KMS-11 (cell line): Measurements from ENCODE around the gene TTC21A.
A peak's percentile ranks its signal among the peaks of the same experiment; 100 is the strongest.
"Not testable (repeated sequence)": the region's sequence is repeated elsewhere in the genome, so short reads cannot be mapped to it uniquely, and the experiment has no call there.

Experiments used
- H2AFZ ChIP-seq: fragments of 200-600 bp; sonication (generic); 2 replicates; pipeline ENCODE4 v1.6.1; 2016; ENCODE audit warnings: antibody characterized with exemption, mixed run types, low read depth
- H3K27ac ChIP-seq: fragments of 200-600 bp; sonication (generic); 2 replicates; pipeline ENCODE4 v1.6.1; 2016; ENCODE audit warnings: mild to moderate bottlenecking, mixed run types
- H3K27me3 ChIP-seq: fragments of 200-600 bp; sonication (generic); 2 replicates; pipeline ENCODE4 v1.6.1; 2017; ENCODE audit warnings: mild to moderate bottlenecking, low read depth, mixed run types, moderate library complexity; ENCODE audit not compliant: insufficient read depth
- H3K36me3 ChIP-seq: fragments of 200-600 bp; sonication (generic); 2 replicates; pipeline ENCODE4 v1.6.1; 2017; ENCODE audit warnings: mild to moderate bottlenecking, mixed run types; ENCODE audit not compliant: insufficient read depth
- H3K4me1 ChIP-seq: fragments of 200-600 bp; sonication (generic); 2 replicates; pipeline ENCODE4 v1.6.1; 2016; ENCODE audit warnings: mild to moderate bottlenecking, low read depth, mixed run types; ENCODE audit not compliant: poor library complexity, severe bottlenecking
- H3K4me2 ChIP-seq: fragments of 200-600 bp; sonication (generic); 2 replicates; pipeline ENCODE4 v1.7.0; 2016; ENCODE audit warnings: mild to moderate bottlenecking, mixed run types
- H3K4me3 ChIP-seq: fragments of 200-600 bp; sonication (generic); IDR thresholded peaks from 2 replicates; pipeline ENCODE4 v1.6.1; 2017; ENCODE audit warnings: low read depth, low read length, mixed read lengths; ENCODE audit not compliant: insufficient read depth
- H3K79me2 ChIP-seq: fragments of 200-600 bp; sonication (generic); 2 replicates; pipeline ENCODE4 v1.6.1; 2016; ENCODE audit warnings: low read depth, mixed run types; ENCODE audit not compliant: insufficient read depth
- H3K9ac ChIP-seq: fragments of 200-600 bp; sonication (generic); 2 replicates; pipeline ENCODE4 v1.6.1; 2016; ENCODE audit warnings: mild to moderate bottlenecking, mixed run types
- H4K20me1 ChIP-seq: fragments of 200-600 bp; sonication (generic); 2 replicates; pipeline ENCODE4 v1.6.1; 2016; ENCODE audit warnings: mild to moderate bottlenecking, mixed run types; ENCODE audit not compliant: insufficient read depth
- TF ChIP-seq, protein P1 (sequence below): fragments of 200-600 bp; sonication (generic); conservative IDR thresholded peaks from 2 replicates; pipeline ENCODE4 v1.6.1; 2017; ENCODE audit warnings: low read depth, mild to moderate bottlenecking, antibody characterized with exemption, low read length, moderate library complexity, mixed read lengths

TTC21A gene, protein sequence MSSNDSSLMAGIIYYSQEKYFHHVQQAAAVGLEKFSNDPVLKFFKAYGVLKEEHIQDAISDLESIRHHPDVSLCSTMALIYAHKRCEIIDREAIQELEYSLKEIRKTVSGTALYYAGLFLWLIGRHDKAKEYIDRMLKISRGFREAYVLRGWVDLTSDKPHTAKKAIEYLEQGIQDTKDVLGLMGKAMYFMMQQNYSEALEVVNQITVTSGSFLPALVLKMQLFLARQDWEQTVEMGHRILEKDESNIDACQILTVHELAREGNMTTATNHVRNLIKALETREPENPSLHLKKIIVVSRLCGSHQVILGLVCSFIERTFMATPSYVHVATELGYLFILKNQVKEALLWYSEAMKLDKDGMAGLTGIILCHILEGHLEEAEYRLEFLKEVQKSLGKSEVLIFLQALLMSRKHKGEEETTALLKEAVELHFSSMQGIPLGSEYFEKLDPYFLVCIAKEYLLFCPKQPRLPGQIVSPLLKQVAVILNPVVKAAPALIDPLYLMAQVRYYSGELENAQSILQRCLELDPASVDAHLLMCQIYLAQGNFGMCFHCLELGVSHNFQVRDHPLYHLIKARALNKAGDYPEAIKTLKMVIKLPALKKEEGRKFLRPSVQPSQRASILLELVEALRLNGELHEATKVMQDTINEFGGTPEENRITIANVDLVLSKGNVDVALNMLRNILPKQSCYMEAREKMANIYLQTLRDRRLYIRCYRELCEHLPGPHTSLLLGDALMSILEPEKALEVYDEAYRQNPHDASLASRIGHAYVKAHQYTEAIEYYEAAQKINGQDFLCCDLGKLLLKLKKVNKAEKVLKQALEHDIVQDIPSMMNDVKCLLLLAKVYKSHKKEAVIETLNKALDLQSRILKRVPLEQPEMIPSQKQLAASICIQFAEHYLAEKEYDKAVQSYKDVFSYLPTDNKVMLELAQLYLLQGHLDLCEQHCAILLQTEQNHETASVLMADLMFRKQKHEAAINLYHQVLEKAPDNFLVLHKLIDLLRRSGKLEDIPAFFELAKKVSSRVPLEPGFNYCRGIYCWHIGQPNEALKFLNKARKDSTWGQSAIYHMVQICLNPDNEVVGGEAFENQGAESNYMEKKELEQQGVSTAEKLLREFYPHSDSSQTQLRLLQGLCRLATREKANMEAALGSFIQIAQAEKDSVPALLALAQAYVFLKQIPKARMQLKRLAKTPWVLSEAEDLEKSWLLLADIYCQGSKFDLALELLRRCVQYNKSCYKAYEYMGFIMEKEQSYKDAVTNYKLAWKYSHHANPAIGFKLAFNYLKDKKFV (N-terminal part only)

DNA sequence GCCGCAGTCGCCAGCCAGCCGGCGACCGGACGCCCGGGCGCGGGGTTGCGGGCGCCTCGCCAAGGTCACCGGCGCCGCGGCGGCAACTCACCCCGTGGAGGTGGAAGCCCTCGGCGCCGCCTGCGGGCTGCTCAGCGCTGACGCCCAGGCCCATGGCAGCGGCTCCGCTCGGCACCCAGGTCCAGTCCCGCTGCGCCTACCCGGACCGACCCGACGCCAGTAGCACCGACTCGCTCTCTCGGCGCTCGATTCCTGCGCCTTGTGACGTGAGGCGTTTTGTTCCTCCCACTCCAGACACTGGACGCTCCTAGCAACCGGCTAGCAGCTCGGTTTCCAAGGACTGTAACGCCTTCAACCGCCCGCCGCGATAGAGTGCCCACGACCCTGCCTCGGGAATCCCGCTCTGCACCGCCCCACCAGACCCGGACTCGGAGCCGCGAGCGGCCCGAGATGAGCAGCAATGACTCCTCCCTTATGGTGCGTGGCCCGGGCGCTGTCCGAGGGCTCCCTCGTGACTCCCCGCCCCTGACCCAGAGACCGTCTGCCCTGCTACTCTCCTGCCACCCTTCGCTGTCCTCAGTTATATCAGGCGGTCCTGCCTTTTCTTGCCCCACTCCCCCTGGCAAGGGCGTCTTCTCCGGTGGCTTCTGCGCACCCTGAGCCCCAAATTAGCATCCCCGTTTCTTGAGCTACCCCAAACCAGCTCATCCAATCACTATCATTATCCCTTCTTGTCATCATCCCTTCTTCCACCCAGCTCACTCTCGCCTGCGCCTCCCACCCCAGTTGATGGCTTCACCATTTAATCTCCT is at the start of gene TTC21A, which contains the start of gene GORASP1:
TSS of gene TTC21A (plus strand) at position 293 of the 812 bp plus-strand sequence. CDS start at position 451, 158 bp downstream.
TSS of gene GORASP1 (minus strand) at position 240 of the 812 bp plus-strand sequence. CDS start at position 154, 86 bp downstream.
- Histone ChIP-seq H2AFZ (peak within 1 kb of the TSS; percentile 83), H3K27ac (peak within 1 kb of the TSS; percentile 48; the same call in 1 of the 2 replicates), H3K9ac (peak within 1 kb of the TSS; percentile 64), H3K4me3 (no peak within 1 kb of the TSS), H3K4me2 (peak within 1 kb of the TSS; percentile 96), H3K27me3 (no peaks in the 10 kb centered on the region), H3K79me2 (no peaks in the 10 kb centered on the region), H4K20me1 (no peaks in the 10 kb centered on the region), H3K4me1 (peaks cover 25% of the 10 kb centered on the region), H3K36me3 (no peaks in the 10 kb centered on the region)
- TF ChIP-seq, protein P1, sequence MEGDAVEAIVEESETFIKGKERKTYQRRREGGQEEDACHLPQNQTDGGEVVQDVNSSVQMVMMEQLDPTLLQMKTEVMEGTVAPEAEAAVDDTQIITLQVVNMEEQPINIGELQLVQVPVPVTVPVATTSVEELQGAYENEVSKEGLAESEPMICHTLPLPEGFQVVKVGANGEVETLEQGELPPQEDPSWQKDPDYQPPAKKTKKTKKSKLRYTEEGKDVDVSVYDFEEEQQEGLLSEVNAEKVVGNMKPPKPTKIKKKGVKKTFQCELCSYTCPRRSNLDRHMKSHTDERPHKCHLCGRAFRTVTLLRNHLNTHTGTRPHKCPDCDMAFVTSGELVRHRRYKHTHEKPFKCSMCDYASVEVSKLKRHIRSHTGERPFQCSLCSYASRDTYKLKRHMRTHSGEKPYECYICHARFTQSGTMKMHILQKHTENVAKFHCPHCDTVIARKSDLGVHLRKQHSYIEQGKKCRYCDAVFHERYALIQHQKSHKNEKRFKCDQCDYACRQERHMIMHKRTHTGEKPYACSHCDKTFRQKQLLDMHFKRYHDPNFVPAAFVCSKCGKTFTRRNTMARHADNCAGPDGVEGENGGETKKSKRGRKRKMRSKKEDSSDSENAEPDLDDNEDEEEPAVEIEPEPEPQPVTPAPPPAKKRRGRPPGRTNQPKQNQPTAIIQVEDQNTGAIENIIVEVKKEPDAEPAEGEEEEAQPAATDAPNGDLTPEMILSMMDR = no peak

DNA sequence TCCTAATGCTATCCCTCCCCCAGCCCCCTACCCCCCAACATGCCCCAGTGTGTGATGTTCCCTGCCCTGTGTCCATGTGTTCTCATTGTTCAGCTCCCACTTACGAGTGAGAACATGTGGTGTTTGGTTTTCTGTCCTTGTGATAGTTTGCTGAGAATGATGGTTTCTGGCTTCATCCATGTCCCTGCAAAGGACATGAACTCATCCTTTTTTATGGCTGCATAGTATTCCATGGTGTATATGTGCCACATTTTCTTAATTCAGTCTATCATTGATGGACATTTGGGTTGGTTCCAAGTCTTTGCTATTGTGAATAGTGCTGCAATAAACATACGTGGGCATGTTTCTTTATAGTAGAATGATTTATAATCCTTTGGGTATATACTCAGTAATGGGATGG is 46.3 kb upstream of the TTC21A start:
- not testable (repeated sequence) for H3K4me2 ChIP-seq, H3K36me3 ChIP-seq, H4K20me1 ChIP-seq, H3K4me3 ChIP-seq, H3K27ac ChIP-seq, H3K4me1 ChIP-seq, H3K79me2 ChIP-seq, H3K27me3 ChIP-seq, H2AFZ ChIP-seq, H3K9ac ChIP-seq

DNA sequence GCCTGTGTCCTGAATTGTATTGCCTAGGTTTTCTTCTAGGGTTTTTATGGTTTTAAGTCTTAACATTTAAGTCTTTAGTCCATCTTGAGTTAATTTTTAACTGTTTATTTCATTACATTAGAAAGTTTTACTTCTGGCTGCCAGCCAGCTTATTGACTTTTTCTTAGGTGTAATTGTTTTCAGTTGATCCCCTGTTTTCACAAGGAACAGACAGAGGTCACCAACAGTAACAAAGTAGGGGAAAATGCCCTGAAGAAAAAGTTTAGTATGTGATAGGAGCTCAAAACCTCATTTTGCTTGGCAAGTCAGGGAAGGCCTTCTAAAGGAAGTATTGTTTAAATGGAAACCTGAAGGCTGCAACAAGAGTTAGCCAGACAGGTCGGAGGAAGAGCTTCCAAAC is 45.3 kb upstream of the TTC21A start:
- Histone ChIP-seq H3K27ac (no peak overlapping the region), H3K9ac (no peak overlapping the region), H2AFZ (no peak overlapping the region), H3K36me3 (no peaks in the 10 kb centered on the region), H3K4me3 (no peak overlapping the region), H4K20me1 (no peaks in the 10 kb centered on the region), H3K27me3 (no peaks in the 10 kb centered on the region), H3K4me2 (no peak overlapping the region), H3K4me1 (peaks cover 7% of the 10 kb centered on the region), H3K79me2 (no peaks in the 10 kb centered on the region; the same call in 1 of the 2 replicates)
- TF ChIP-seq, protein P1 = no peak

DNA sequence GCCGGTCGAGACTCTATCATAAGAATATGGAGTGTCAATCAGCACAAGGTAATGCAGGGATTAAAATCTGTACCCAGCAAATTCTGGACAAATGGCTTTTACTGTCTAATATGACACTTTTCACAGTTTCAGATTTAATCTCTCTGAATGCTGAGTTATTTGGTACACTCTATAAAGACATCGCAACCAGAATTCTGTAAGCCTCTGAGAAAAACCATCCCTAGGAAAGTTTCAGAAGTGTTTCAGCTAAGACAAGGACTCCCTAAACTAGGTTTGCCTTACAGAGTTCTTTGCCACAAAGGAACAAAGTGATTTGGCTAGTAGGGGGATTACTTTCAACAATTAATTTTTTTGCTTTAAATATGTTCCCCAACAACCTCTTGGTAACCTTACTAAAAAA is 44.3 kb upstream of the TTC21A start:
- H3K27ac ChIP-seq = no peak overlapping the region
- no peaks in the 10 kb centered on the region for H3K36me3 ChIP-seq
- TF ChIP-seq, protein P1 = no peak
- no peak overlapping the region for H2AFZ ChIP-seq
- H3K4me1 ChIP-seq = peaks cover 7% of the 10 kb centered on the region
- H3K27me3 ChIP-seq = no peaks in the 10 kb centered on the region
- no peak overlapping the region for H3K4me2 ChIP-seq
- no peak overlapping the region for H3K4me3 ChIP-seq
- H3K79me2 ChIP-seq = no peaks in the 10 kb centered on the region; the same call in 1 of the 2 replicates
- H4K20me1 ChIP-seq = no peaks in the 10 kb centered on the region
- no peak overlapping the region for H3K9ac ChIP-seq
